GM19397 (cell line): Measurements from ENCODE around the gene CEBPB.
"Not testable (repeated sequence)": the region's sequence is repeated elsewhere in the genome, so short reads cannot be mapped to it uniquely, and the experiment has no call there.

Source experiments
- ATAC-seq: cut with Tn5 transposase; IDR thresholded peaks from one replicate; pipeline ENCODE4 v1.9.1; 2021; ENCODE audit warnings: mild to moderate bottlenecking, moderate library complexity; ENCODE audit not compliant: unreplicated experiment

Gene CEBPB

DNA sequence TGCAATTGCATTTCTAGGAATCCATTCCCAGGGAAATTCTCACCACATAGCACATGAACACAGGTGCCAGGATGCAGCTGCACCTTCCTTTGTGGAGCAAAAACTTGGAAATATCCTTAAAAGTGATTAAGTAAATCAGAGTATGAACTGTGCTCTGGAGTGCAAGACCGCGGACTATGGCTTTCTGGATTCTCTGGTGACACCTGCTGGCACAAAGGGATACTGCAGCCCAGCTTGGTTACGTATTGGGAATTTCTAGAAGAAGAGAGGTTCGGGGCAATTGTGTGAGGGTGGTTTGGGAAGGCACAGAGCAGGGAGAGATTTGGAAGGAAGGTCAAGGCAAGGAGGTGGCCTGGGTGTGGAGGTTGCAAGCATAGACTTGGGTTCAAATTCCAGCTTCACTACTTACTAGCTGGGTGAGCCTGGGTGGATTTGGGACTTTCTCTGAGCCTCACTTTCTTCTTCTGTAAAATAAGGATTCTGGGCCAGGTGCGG lies 21.3 kb upstream of the CEBPB start:
- no peak for ATAC-seq

DNA sequence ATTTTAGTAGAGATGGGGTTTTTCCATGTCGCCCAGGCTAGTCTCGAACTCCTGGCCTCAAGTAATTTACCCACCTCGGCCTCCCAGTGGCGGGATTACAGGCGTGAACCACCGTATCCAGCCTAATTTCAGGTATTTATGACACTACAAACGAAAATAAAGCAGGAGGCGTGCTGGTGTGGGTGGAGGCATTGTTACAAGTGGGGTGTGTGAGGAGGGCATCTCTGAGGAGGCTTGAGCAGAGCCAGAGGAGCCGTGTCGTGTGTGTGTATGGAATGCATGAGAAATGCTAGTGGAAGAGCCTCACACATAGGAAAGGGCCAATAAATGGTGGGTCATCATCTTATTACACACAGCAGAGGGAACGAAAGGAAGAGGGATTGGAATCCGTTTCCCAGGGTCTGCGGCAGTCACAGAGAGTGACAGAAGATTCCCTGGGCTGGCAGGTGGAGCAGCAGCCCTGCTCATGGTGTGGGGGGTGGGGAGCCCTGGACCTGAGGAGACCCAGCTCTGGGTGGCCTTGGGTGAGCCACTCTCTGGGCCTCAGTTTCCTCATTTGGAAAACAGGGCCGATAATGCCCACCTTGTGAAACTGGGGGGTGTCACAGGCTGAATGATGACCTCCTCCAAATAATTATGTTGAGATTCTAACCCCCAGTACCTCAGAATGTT lies 19.9 kb upstream of the CEBPB start:
- ATAC-seq: no peak

DNA sequence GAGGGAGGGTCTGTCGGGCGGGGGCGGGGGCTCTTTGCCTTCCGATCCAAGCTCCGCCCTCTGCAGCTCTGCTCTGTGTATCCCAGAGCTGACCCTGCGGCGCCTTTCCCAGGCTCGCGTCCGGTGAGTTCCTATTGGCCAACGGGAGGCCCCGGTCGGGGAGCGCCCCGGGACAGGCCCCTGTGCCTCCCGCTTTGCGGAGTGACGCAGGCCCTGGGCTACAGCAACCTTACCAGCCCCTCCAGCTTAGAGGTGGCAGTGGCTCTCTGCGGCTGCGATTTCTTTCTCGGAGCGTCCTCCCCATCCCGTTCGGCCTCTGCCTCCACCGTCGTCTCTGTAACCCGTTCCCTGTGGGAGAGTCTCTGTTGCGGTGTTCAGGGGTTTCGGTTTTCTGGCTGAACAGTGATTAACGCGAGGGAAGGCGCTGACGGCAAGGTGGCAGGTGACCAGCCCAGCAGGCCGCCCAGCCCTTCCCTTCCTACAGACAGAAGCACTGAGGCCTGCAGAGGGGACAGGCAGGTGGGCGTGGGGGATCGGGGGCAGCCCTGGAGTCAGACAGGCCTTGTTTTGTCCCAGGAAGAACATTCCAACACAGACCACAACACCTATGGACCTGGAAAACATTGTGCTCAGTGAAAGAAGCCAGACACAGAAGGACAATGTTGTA lies 18.1 kb upstream of the CEBPB start:
- ATAC-seq: no peak

DNA sequence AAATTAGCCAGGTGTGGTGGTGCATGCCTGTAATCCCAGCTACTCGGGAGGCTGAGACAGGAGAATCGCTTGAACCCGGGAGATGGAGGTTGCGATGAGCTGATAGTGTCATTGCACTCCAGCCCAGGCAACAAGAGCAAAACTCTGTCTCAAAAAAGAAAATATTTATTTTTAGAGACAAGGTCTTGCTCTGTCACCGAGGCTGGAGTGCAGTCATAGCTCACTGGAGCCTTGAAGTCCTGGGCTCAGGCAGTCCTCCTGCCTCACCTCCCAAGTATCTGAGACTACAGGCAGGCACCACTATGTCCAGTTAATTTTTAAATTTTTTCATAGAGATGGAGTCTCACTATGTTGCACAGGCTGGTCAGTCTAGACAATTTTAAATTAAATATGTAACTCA lies 16.2 kb upstream of the CEBPB start:
- no peak for ATAC-seq

DNA sequence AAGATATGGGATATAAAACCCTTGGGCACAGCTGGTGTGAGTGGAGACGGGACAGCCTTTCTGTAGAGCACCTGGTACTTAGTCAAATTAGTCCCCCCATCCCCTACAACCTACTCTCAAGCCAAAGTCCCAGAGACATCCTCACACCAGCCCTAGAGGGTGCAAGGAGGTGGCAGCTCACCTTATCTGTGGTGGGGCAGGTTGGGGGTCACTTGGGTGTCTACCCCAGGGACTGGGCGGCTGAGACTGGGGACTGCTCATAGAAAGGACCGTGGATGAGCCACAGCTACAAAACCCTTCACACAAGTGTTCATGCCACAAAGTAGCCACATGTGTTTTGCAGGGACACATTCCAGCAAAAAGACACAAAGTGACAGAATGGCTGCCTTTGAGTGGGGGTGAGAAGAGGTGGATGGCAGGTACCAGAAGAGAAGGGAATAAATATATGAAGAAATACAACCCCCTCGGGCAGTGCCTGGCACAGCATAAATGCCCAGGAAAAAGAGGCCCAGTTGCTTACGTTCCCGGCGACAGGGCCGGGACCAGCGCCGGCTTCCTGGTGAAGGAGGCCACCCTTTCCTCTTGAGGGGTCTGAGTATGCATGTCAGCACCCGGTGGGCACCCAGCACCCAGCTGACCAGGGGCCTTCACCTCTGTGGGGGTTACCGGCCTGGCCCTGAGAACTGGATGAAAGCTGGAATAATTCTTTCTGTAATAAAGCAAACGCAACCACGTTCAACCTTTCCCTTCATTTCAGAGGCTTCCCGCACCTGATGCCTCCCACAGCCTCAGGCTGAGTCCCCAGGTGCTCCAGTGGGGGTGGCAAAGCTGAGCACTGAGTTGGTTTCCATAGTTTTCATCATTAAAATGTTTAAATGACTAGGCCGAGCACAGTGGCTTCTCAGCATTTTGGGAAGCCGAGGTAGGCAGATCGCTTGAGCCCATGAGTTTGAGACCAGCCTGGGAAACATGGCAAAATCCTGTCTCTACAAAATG lies 14.4 kb upstream of the CEBPB start:
- ATAC-seq: no peak

DNA sequence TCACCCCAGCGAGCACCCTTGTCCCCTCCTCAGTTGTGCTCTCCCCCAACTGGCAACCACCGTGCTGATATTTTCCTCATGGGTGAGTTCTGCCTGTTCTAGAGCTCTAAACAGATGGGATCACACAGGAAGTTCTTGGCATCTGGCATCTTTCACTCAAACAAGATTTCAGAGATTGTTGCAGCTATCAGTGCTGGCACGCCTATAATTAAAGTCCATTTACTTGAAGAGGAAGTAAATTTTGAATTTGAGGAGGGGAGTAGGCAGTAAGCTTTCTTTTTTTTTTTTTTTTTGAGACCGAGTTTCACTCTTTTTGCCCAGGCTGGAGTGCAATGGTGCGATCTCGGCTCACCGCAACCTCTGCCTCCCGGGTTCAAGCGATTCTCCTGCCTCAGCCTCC lies 12.0 kb upstream of the CEBPB start:
- ATAC-seq: not testable (repeated sequence)

DNA sequence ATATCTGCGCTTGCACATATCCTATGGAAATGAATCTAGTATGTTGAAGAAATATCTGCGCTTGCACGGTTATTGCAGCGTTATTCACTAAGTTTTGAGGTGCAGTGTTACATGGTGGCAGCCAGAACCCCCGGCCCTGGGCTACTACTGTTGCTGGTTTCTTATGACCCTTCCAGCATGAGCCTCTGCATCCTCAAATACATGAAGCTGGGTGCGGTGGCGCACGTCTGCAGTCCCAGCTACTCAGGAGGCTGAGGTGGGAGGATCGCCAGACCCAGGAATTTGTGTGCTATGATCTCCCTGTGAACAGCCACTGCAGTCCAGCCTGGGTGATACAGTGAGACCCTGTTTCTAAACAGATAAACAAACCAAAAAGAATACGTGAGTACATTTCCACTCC lies 9.3 kb upstream of the CEBPB start:
- ATAC-seq: no peak

DNA sequence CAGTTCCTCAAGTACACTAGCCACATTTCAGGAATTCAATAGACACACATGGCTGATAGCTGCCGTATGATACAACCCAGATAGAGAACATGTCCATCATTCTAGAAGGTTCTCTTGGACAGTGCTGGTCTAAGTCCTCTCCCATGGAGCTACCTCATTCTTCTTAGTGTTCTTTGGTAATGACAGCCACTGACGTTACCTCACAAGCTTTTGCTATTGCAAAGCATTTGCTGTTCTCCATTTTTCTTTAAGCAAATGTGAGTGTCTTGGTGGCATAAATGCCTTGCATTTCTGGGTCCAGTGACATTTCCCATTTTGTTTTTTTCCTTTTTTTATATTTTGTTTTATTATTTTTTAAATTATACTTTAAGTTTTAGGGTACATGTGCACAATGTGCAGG lies 8.3 kb upstream of the CEBPB start:
- no peak for ATAC-seq

DNA sequence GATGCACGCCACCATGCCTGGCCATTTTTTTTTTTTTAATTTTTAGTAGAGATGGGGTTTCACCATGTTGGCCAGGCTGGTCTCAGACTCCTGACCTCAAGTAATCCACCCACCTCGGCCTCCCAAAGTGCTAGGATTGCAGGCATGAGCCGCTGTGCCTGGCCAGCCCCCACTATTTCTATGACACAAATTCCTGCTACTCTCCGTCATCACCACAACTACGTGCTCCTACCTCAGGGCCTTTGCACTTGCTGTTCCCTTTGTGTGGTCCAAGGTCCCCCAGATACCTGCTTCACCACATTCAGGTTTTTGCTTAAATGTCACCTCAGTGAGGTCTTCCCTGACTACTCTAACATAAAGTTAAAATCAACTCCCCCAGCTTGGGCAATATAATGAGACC lies 5.2 kb upstream of the CEBPB start:
- no peak for ATAC-seq

DNA sequence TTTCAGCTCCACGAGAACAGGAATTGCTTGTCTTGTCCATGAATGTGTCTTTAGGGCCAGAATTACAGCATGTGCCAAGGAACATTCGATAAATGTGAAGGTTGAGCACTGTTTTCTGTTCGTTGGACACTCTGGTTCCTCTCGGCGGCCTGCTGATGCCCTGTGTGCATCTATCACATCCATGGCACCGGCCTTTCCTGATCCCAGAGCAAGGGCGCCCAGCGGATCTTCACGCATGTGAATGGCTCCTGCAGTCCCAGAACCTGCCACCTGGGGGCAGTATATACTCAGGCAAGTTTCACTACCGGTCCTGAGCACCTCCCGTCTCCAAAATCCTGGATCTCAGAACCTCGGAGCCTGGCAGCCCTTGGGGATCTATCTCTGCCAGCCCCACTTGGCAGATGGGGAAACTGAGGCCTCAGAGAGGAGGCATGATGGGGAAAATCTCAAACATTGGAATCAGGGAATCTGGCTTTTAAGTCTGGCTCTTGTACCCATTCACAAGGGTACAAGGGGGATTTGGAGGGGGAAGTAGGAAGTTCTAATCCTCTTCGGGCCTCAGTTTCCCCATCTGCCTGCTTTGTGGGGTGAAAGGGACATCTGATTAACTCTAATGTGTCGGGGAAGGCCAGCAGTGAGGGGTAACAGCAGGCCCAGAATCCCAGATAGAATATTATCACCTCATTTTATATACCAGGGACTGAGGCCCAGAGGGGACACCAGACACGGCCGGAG lies 4.3 kb upstream of the CEBPB start:
- ATAC-seq: no peak

DNA sequence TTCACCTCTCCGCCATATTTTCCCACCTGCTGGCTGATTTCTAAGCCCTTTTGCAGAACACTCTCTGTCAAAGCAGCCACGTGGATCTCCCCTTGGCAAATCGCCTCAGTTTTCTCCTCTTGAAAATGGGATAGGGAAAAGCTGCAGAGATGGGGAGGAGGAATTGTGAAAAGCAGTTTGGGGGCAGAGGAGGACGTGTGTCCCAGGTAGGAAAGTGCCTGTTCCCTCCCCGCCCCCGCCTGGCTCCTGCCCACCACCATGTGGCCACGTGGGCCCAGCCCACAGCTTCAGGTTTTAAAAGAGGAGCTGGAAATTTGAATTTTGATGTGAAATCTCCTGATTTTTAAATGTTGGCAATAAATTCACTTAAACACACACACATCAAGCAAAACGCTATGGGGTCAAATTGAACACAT lies 3.6 kb upstream of the CEBPB start:
- no peak for ATAC-seq

DNA sequence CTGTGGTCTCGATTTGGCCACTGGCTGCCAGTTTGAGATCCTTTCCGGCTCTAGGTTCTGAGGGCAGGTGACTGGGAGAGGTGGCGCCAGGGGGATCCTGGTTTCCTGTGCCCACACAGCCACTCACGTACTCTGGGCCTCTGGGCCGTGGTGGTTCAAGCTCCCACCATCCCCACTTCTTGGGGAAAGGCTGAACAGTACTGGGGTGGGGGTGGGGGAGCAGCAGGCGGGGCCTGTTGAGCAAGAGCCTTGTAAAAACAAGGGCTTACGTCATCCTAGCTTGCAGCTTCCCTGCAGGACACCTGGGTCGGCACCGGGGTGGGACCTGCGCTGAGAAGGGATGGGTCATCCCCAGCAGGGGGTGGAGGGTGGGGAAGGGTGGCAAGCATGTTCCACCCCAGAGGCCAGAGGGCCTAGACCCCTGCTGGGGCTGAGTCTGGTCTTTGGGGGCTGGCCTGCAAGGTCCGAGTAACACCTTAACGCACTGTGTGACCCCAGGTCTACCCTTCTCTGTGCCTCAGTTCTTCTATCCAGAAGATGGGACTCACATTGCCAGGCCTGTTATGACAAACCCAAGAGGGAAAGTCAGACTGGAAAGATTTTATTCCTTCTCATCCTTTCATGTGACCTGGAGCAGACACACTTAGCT lies 3.1 kb upstream of the CEBPB start:
- no peak for ATAC-seq

DNA sequence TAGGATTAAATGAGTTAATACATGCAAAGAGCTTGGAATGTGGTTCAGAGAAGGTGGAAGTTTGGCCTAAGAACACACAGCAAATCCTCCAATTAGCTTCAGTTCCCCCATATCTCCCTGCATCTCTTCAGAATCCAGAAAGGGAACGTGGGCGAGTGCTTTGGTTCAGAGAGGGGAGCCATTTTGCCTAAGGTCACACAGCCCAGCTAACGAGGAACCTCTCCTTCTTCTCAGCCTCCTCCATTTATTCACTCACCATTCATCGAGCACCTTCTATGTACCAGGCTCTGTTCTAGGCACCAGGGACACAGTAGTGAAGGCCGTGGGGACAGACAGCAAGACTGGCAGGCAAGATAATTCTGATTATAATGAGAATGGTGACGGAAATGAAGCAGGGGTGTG lies 2.3 kb upstream of the CEBPB start:
- ATAC-seq: no peak

DNA sequence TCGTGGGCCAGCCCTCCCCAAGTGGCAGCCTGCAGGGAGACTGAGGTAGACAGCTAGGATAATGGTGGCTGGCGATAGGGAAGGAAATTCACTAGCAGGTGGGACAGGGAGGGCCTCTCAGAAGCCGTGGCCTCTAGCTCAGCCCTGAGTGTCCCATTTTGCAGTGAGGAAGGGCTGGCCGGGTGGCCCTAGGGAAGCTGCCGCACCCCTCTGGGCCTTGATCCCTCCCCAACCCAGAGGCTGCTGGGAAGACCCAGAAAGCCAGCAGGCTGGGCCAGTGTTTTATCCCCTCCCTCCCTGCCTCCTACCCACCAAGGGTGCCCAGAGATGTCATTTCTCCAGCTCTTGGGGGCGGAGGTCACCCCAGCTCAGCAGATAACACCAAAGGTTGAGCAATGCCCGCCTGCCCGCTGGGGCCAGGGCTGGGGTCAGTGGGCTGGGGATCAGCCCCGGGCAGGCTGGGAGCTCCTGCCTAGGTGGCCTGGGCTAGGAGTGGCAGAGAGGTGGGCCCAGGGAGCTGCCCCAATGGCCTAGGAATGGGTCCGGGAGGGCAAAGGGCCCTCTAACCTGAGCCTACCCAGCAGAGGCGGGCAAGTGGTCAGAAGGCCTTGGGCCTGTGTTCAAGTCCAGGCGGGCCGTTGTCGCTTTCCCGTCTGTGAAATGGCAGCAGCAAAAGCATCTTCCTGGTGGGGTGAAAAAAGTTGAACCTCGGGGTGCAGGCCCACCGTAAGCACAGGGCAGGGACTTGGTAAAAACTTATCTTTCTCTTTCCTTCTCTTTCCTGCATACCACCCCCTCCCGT lies 1.6 kb upstream of the CEBPB start:
- no peak for ATAC-seq

DNA sequence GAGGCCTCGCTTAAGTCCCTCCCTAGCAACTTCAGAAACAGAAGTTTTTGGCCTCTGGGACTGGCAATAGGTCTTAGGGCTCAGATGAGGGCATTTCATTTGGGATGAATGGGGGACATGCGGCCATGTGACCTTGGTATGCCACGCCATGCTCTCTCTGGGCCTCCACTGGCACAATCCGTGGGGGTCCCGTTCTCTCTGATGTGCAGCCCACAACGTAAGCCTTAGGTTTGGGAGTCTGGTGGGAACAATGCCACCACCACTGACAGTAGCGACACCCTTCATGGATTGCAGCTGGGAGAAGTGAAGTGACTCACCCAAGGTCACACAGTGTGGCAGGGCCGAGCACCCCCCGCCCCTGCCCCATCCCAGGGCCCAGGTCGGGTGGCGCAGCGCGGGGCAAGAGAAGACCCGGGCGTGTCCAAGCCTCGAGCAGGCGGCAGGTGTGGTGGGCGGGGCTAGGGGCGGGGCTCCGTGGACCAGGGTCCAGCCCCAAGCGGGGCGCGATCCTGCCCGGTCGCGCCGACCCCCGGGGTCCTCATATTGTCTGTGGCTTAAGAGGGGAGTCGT lies 864 bp upstream of the CEBPB start:
- ATAC-seq: no peak

DNA sequence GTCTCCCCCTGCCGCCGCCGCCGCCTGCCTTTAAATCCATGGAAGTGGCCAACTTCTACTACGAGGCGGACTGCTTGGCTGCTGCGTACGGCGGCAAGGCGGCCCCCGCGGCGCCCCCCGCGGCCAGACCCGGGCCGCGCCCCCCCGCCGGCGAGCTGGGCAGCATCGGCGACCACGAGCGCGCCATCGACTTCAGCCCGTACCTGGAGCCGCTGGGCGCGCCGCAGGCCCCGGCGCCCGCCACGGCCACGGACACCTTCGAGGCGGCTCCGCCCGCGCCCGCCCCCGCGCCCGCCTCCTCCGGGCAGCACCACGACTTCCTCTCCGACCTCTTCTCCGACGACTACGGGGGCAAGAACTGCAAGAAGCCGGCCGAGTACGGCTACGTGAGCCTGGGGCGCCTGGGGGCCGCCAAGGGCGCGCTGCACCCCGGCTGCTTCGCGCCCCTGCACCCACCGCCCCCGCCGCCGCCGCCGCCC lies 474 bp downstream of the CEBPB start:
- ATAC-seq: no peak

DNA sequence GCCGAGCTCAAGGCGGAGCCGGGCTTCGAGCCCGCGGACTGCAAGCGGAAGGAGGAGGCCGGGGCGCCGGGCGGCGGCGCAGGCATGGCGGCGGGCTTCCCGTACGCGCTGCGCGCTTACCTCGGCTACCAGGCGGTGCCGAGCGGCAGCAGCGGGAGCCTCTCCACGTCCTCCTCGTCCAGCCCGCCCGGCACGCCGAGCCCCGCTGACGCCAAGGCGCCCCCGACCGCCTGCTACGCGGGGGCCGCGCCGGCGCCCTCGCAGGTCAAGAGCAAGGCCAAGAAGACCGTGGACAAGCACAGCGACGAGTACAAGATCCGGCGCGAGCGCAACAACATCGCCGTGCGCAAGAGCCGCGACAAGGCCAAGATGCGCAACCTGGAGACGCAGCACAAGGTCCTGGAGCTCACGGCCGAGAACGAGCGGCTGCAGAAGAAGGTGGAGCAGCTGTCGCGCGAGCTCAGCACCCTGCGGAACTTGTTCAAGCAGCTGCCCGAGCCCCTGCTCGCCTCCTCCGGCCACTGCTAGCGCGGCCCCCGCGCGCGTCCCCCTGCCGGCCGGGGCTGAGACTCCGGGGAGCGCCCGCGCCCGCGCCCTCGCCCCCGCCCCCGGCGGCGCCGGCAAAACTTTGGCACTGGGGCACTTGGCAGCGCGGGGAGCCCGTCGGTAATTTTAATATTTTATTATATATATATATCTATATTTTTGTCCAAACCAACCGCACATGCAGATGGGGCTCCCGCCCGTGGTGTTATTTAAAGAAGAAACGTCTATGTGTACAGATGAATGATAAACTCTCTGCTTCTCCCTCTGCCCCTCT lies 1.1 kb downstream of the CEBPB start:
- ATAC-seq: no peak
